ENCODE measurements around the gene SLC34A1. TPM values are rescaled to one million over a fixed set of nuclear protein-coding genes. Genes with fewer than 3 reads are reported as not detected.

Gene SLC34A1
- polyA plus RNA-seq, 3 donors: not detected

- H3K4me3 Mint-ChIP-seq: peak overlapping the region in 1 of 2 donors; percentile 59
- DNase-seq: peak in 1 of 3 donors; percentile 40
- no peak overlapping the region for H2AFZ ChIP-seq (ENCODE audit: insufficient read depth, low read depth, low read length, poor library complexity, severe bottlenecking)
- H3K4me1 Mint-ChIP-seq: peaks cover 45% of the 10 kb centered on the region
- H3K27me3 ChIP-seq (ENCODE audit: control insufficient read depth in 2 of 2, insufficient read depth in 2 of 2, low read length in 2 of 2): no peaks in the 10 kb centered on the region
- no peaks in the 10 kb centered on the region for H3K79me2 ChIP-seq (ENCODE audit: insufficient read depth, low read length)
- peak overlapping the region; percentile 16 for H3K4me2 ChIP-seq (replicated peaks; ENCODE audit: extremely low read depth, low read length, poor library complexity, severe bottlenecking)
- H3K9ac ChIP-seq (ENCODE audit: insufficient read depth, low read length, poor library complexity, severe bottlenecking): peak overlapping the region; percentile 15
- WGBS (ENCODE audit: insufficient coverage): 90% methylated on average over 2 of the region's 12 CpGs
- intact Hi-C loops (cut with micrococcal nuclease): loop anchor here in 1 of 2 donors (10.0 kb wide), 1 partner anchor 693 kb away; no protein-coding TSS in a partner anchor
- H3K27ac ChIP-seq (ENCODE audit: low read depth in 1 of 2, low read length in 2 of 2): peak overlapping the region; percentile 12 to 45
- TF ChIP-seq CTCF (IDR thresholded peaks at IDR 0.05): no peak
- H3K36me3 ChIP-seq (replicated peaks in 1 of 2; ENCODE audit: control insufficient read depth in 1 of 2, insufficient read depth in 2 of 2, low read length in 2 of 2): peaks cover 62 to 65% of the 10 kb centered on the region in 2 donors
- H3K9me3 ChIP-seq (replicated peaks in 1 of 2; ENCODE audit: control insufficient read depth in 1 of 2, insufficient read depth in 1 of 2, low read length in 2 of 2): no peaks in the 10 kb centered on the region
- H3K9me3 Mint-ChIP-seq: peaks cover 0 to 5% (median 0%) of the 10 kb centered on the region in 7 donors
- peaks cover 66% of the 10 kb centered on the region for H4K20me1 ChIP-seq (ENCODE audit: insufficient read depth, low read length)
- H3K36me3 Mint-ChIP-seq: peaks cover 53 to 72% of the 10 kb centered on the region in 2 donors
- peaks cover 24 to 39% of the 10 kb centered on the region in 2 donors for H3K4me1 ChIP-seq (ENCODE audit: control insufficient read depth in 1 of 2, insufficient read depth in 2 of 2, low read length in 2 of 2)
- peaks cover 0 to 10% (median 6%) of the 10 kb centered on the region in 3 donors for H3K27me3 Mint-ChIP-seq (ENCODE audit: low read depth in 3 of 3)
- peak overlapping the region in 6 of 7 donors; percentile 15 to 67 (median 41) for H3K27ac Mint-ChIP-seq
- peak overlapping the region in 1 of 3 experiments; percentile 5 for H3K4me3 ChIP-seq (replicated peaks in 1 of 3; ENCODE audit: low read depth in 2 of 3, low read length in 3 of 3)
Measured at GRCh38 chr5:177372034-177372896, 12.0 kb upstream of the SLC34A1 start.

DNA sequence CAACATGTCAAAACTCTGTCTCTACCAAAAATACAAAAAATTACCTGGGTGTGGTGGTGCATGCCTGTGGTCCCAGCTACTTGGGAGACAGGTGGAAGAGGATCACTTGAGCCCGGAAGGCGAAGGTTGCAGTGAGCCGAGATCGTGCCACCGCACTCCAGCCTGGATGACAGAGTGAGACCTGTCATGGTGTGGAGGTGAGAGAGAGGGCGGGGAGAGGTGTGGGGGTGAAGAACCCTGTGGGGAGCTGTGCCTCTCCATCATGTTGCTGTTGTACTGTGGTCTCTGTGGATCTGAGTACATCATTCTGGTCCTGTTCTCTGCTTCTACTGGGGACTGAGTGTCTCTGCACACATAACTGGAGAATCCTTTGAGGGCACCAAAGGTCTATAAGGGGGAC is 11.3 kb upstream of the SLC34A1 start:
- H4K20me1 ChIP-seq (ENCODE audit: insufficient read depth, low read length): peaks cover 60% of the 10 kb centered on the region
- Mint-ChIP-seq H3K27me3 (ENCODE audit: low read depth in 3 of 3) (peaks cover 0 to 14% (median 6%) of the 10 kb centered on the region in 3 donors), H3K36me3 (peaks cover 47 to 65% of the 10 kb centered on the region in 2 donors), H3K4me3 (no peak overlapping the region), H3K9me3 (peaks cover 0 to 5% (median 0%) of the 10 kb centered on the region in 7 donors), H3K4me1 (peaks cover 45% of the 10 kb centered on the region), H3K27ac (peak overlapping the region in 4 of 7 donors; percentile 8 to 68 (median 50))
- WGBS (ENCODE audit: insufficient coverage): 93% methylated on average over 6 of the region's 6 CpGs
- H3K4me2 ChIP-seq (replicated peaks; ENCODE audit: extremely low read depth, low read length, poor library complexity, severe bottlenecking): no peak overlapping the region
- H3K9me3 ChIP-seq (replicated peaks in 1 of 2; ENCODE audit: control insufficient read depth in 1 of 2, insufficient read depth in 1 of 2, low read length in 2 of 2): no peaks in the 10 kb centered on the region
- no peak for TF ChIP-seq CTCF (IDR thresholded peaks at IDR 0.05)
- DNase-seq: no peak
- intact Hi-C loops (cut with micrococcal nuclease): loop anchor here in 1 of 2 donors (10.0 kb wide), 1 partner anchor 692 kb away; no protein-coding TSS in a partner anchor
- peaks cover 24 to 39% of the 10 kb centered on the region in 2 donors for H3K4me1 ChIP-seq (ENCODE audit: control insufficient read depth in 1 of 2, insufficient read depth in 2 of 2, low read length in 2 of 2)
- no peaks in the 10 kb centered on the region for H3K27me3 ChIP-seq (ENCODE audit: control insufficient read depth in 2 of 2, insufficient read depth in 2 of 2, low read length in 2 of 2)
- no peak overlapping the region for H2AFZ ChIP-seq (ENCODE audit: insufficient read depth, low read depth, low read length, poor library complexity, severe bottlenecking)
- no peak overlapping the region for H3K27ac ChIP-seq (ENCODE audit: low read depth in 1 of 2, low read length in 2 of 2)
- no peak overlapping the region for H3K9ac ChIP-seq (ENCODE audit: insufficient read depth, low read length, poor library complexity, severe bottlenecking)
- H3K36me3 ChIP-seq (replicated peaks in 1 of 2; ENCODE audit: control insufficient read depth in 1 of 2, insufficient read depth in 2 of 2, low read length in 2 of 2): peaks cover 55 to 59% of the 10 kb centered on the region in 2 donors
- H3K79me2 ChIP-seq (ENCODE audit: insufficient read depth, low read length): no peaks in the 10 kb centered on the region
- no peak overlapping the region for H3K4me3 ChIP-seq (replicated peaks in 1 of 3; ENCODE audit: low read depth in 2 of 3, low read length in 3 of 3)

All from CD14-positive monocyte (primary cell).